Stimulated activated CD4-positive, alpha-beta T cell treated with anti-CD3 and anti-CD28 coated beads, TNF-alpha, amount 100 ng/mL, for 48 hours (primary cell): Measurements from ENCODE around the gene KIF23.
"Not testable (repeated sequence)": the region's sequence is repeated elsewhere in the genome, so short reads cannot be mapped to it uniquely, and the experiment has no call there.

Source experiments
- DNase-seq, 3 donors: peaks; one replicate each; pipeline ENCODE4 v3.0.0-alpha.2; 2020; ENCODE audit warnings: low read depth in 3 of 3

KIF23 gene

GRCh38 chr15:69413822-69414700 lies at the start of gene KIF23:
TSS of gene KIF23 (plus strand) at chr15:69414349. CDS start at chr15:69414466, 117 bp downstream.
- DNase-seq, result peak; percentile 83 to 89 (median 83)

GRCh38 chr15:69367236-69367635 lies 46.9 kb upstream of the KIF23 start:
- no peak for DNase-seq

GRCh38 chr15:69369631-69370030 lies 44.5 kb upstream of the KIF23 start:
- no peak for DNase-seq

GRCh38 chr15:69373406-69373805 lies 40.7 kb upstream of the KIF23 start:
- no peak for DNase-seq

GRCh38 chr15:69375151-69375790 lies 38.9 kb upstream of the KIF23 start:
- no peak for DNase-seq

- no peak for DNase-seq
Observed at GRCh38 chr15:69377216-69377970, 36.8 kb upstream of the KIF23 start.

GRCh38 chr15:69380100-69380725 lies 33.9 kb upstream of the KIF23 start:
- no peak for DNase-seq

- DNase-seq, result no peak
Observed at GRCh38 chr15:69380726-69381105, 33.4 kb upstream of the KIF23 start.

GRCh38 chr15:69382176-69382575 lies 32.0 kb upstream of the KIF23 start:
- not testable (repeated sequence) for DNase-seq

GRCh38 chr15:69384066-69384465 lies 30.1 kb upstream of the KIF23 start:
- DNase-seq, result not testable (repeated sequence)

GRCh38 chr15:69384626-69385598 lies 29.2 kb upstream of the KIF23 start:
- no peak for DNase-seq

- DNase-seq, result no peak
Observed at GRCh38 chr15:69385831-69386230, 28.3 kb upstream of the KIF23 start.

- DNase-seq, result no peak
Observed at GRCh38 chr15:69386284-69386683, 27.9 kb upstream of the KIF23 start.

GRCh38 chr15:69388260-69388705 lies 25.9 kb upstream of the KIF23 start:
- DNase-seq, result no peak

- no peak for DNase-seq
Observed at GRCh38 chr15:69389426-69389825, 24.7 kb upstream of the KIF23 start.

- no peak for DNase-seq
Observed at GRCh38 chr15:69390575-69390974, 23.6 kb upstream of the KIF23 start.

- no peak for DNase-seq
Observed at GRCh38 chr15:69391046-69391757, 22.9 kb upstream of the KIF23 start.

- DNase-seq, result no peak
Observed at GRCh38 chr15:69392352-69392751, 21.8 kb upstream of the KIF23 start.

GRCh38 chr15:69393831-69394491 lies 20.2 kb upstream of the KIF23 start:
- DNase-seq, result no peak
